Right lobe of liver (tissue), 4 donors: ENCODE measurements around the gene TAF11L13.

Source experiments
- CTCF ChIP-seq, 4 donors: fragments of 200-600 bp in 3 of 4; fragments of 450-650 bp in 1 of 4; IDR thresholded peaks; one replicate each; pipeline versions ENCODE4 v1.5.1 to v1.8.0; 2016 to 2022; ENCODE audit warnings: antibody characterized with exemption in 4 of 4, mild to moderate bottlenecking in 2 of 4
- POLR2A ChIP-seq: fragments of 450-650 bp; IDR thresholded peaks from one replicate; pipeline ENCODE4 v1.6.1; 2017; ENCODE audit warnings: antibody characterized with exemption, mild to moderate bottlenecking
- donor health status: DM: no; HTN: no; CAD: no.
- donor health status: DM: no; HTN: no; CAD: no.
- donor health status: DM: no; HTN: yes; CAD: no.

- TF ChIP-seq CTCF (IDR thresholded peaks at IDR 0.05): no peak
- TF ChIP-seq POLR2A: no peak
Observed at GRCh38 chr5:17679597-17680203, 47.8 kb downstream of the TAF11L13 start.
